ENCODE results near the gene ARHGAP15.

Gene ARHGAP15

GRCh38 chr2:143417428-143417827 is 288.2 kb downstream of the ARHGAP15 start:
- DNase-seq = no peak

GRCh38 chr2:143420313-143420712 is 291.1 kb downstream of the ARHGAP15 start:
- DNase-seq = no peak

- no peak for DNase-seq
These were observed 293.5 kb downstream of the ARHGAP15 start for GRCh38 chr2:143422681-143423080.

GRCh38 chr2:143425896-143426295 is 296.7 kb downstream of the ARHGAP15 start:
- no peak for DNase-seq

GRCh38 chr2:143426296-143426695 is 297.1 kb downstream of the ARHGAP15 start:
- DNase-seq = no peak

GRCh38 chr2:143428700-143429099 is 299.5 kb downstream of the ARHGAP15 start:
- DNase-seq = no peak

GRCh38 chr2:143429932-143430679 is 300.9 kb downstream of the ARHGAP15 start:
- no peak for DNase-seq

- DNase-seq = no peak
These were observed 302.1 kb downstream of the ARHGAP15 start for GRCh38 chr2:143431316-143431715.

GRCh38 chr2:143433251-143433650 is 304.0 kb downstream of the ARHGAP15 start:
- DNase-seq = no peak

- DNase-seq = no peak
These were observed 304.6 kb downstream of the ARHGAP15 start for GRCh38 chr2:143433840-143434239.

- no peak for DNase-seq
These were observed 305.2 kb downstream of the ARHGAP15 start for GRCh38 chr2:143434445-143434844.

- no peak for DNase-seq
These were observed 305.9 kb downstream of the ARHGAP15 start for GRCh38 chr2:143435131-143435530.

- no peak for DNase-seq
These were observed 307.7 kb downstream of the ARHGAP15 start for GRCh38 chr2:143436951-143437350.

- DNase-seq = no peak
These were observed 311.3 kb downstream of the ARHGAP15 start for GRCh38 chr2:143440411-143441012.

- no peak for DNase-seq
These were observed 313.0 kb downstream of the ARHGAP15 start for GRCh38 chr2:143442193-143442592.

- no peak for DNase-seq
These were observed 322.5 kb downstream of the ARHGAP15 start for GRCh38 chr2:143451642-143452281.

- DNase-seq = peak; percentile 25 to 50
These were observed 323.7 kb downstream of the ARHGAP15 start for GRCh38 chr2:143452817-143453451.

GRCh38 chr2:143453981-143454511 is 324.8 kb downstream of the ARHGAP15 start:
- DNase-seq = no peak

GRCh38 chr2:143455317-143455716 is 326.1 kb downstream of the ARHGAP15 start:
- no peak for DNase-seq

GRCh38 chr2:143458258-143459190 is 329.3 kb downstream of the ARHGAP15 start:
- no peak for DNase-seq

- no peak for DNase-seq
These were observed 331.2 kb downstream of the ARHGAP15 start for GRCh38 chr2:143460382-143460781.

GRCh38 chr2:143463719-143464118 is 334.5 kb downstream of the ARHGAP15 start:
- DNase-seq = no peak

Measured in CD4-positive, alpha-beta T cell treated with Interleukin-1 beta for 1 hour (primary cell).